22Rv1 (cell line): ENCODE data around the gene CDK14.

ENCODE experiments used
- H3K27ac ChIP-seq: fragments of 450-650 bp; 2 replicates; pipeline ENCODE4 v1.5.1; 2017
- CTCF ChIP-seq: fragments of 450-650 bp; IDR thresholded peaks from 2 replicates; pipeline ENCODE4 v1.5.1; 2017; ENCODE audit warnings: mild to moderate bottlenecking
- ZFX ChIP-seq: fragments of 450-650 bp; IDR thresholded peaks from 2 replicates; pipeline ENCODE4 v1.6.1; 2017; ENCODE audit warnings: antibody characterized with exemption, borderline replicate concordance

The CDK14 gene

GRCh38 chr7:90832726-90833125, 236.6 kb downstream of the CDK14 start:
- TF ChIP-seq ZFX: no peak
- no peak for TF ChIP-seq CTCF
- H3K27ac ChIP-seq: no peak overlapping the region

GRCh38 chr7:90833443-90833842, 237.3 kb downstream of the CDK14 start:
- TF ChIP-seq ZFX (no peak), CTCF (no peak)
- no peak overlapping the region for H3K27ac ChIP-seq

GRCh38 chr7:90834771-90835170, 238.7 kb downstream of the CDK14 start:
- TF ChIP-seq ZFX: no peak
- no peak for TF ChIP-seq CTCF
- no peak overlapping the region for H3K27ac ChIP-seq

GRCh38 chr7:90835861-90836260, 239.7 kb downstream of the CDK14 start:
- no peak overlapping the region for H3K27ac ChIP-seq
- TF ChIP-seq CTCF (no peak), ZFX (no peak)

- TF ChIP-seq ZFX: no peak
- no peak for TF ChIP-seq CTCF
- no peak overlapping the region for H3K27ac ChIP-seq
These were observed 240.8 kb downstream of the CDK14 start for GRCh38 chr7:90836937-90837336.

- no peak overlapping the region for H3K27ac ChIP-seq
- TF ChIP-seq ZFX (no peak), CTCF (no peak)
These were observed 242.7 kb downstream of the CDK14 start for GRCh38 chr7:90838799-90839198.

- no peak overlapping the region for H3K27ac ChIP-seq
- TF ChIP-seq ZFX (no peak), CTCF (no peak)
These were observed 243.2 kb downstream of the CDK14 start for GRCh38 chr7:90839316-90839715.
